Upper lobe of left lung (tissue), 4 donors: ENCODE results near the gene CSTPP1.

Source experiments
- EP300 ChIP-seq, 4 donors: sonication (generic); formaldehyde crosslinking; IDR thresholded peaks; one replicate each; pipeline ENCODE4 v1.5.1; 2017; ENCODE audit warnings: antibody characterized with exemption in 4 of 4, control low read depth in 2 of 4
- POLR2AphosphoS5 ChIP-seq, 2 donors: sonication (generic); formaldehyde crosslinking; IDR thresholded peaks; one replicate each; pipeline ENCODE4 v1.5.1; 2017; ENCODE audit warnings: antibody characterized with exemption in 2 of 2

DNA sequence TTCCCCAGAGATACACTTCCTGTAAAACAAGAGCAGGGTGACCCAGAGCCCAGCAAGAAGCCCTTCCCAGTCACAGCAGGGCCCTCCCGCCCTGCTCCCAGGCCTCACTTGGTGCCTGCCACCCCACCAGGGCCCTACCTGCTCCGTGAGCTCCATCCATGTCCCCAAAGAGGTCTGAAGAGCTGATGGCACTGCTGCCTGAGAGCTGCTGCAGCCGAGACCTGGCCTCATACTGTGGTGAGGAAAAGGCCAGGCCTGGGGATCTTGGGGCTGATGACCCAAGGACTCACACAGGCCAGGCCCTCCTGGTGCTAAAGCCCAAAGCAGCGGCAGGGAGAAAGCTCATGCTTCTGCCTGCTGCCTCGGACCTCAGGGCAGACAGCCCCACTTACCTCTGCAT is 229.8 kb downstream of the CSTPP1 start:
- TF ChIP-seq POLR2AphosphoS5 (IDR thresholded peaks at IDR 0.05) = no peak
- TF ChIP-seq EP300 (IDR thresholded peaks at IDR 0.05) = no peak
